HEK293 (cell line): ENCODE data around the gene KANK4.
"Not testable (repeated sequence)": the region's sequence is repeated elsewhere in the genome, so short reads cannot be mapped to it uniquely, and the experiment has no call there.

ENCODE experiments used
- CTCF ChIA-PET: fragments of 350-600 bp; formaldehyde crosslinking; extraction: SDS; loops from one replicate; lab custom pipeline; 2021; ENCODE audit warnings: antibody characterized with exemption; lab: Yijun Ruan, JAX
- POLR2A ChIA-PET: fragments of 300-600 bp; formaldehyde crosslinking; extraction: SDS; loops from one replicate; lab custom pipeline; 2020; ENCODE audit warnings: antibody characterized with exemption, inconsistent platforms; lab: Yijun Ruan, JAX
- H3K27ac ChIP-seq: fragments of 200-500 bp; sonication (Bioruptor generic); 2 replicates; pipeline ENCODE4 v1.5.1; 2014; ENCODE audit warnings: low read depth, low read length, control low read depth, inconsistent platforms; ENCODE audit errors: extremely low read depth
- H3K36me3 ChIP-seq, 2 experiments: fragments of 200-500 bp in 1 of 2; sonication (Bioruptor generic) in 1 of 2; 1 replicate in 1 of 2; 2 replicates in 1 of 2; pipeline ENCODE4 v1.5.1; 2014 to 2017; ENCODE audit warnings: inconsistent platforms in 2 of 2, low read length in 2 of 2; ENCODE audit not compliant: control insufficient read depth in 2 of 2, insufficient read depth in 1 of 2
- H3K4me1 ChIP-seq: fragments of 200-500 bp; sonication (Bioruptor generic); 2 replicates; pipeline ENCODE4 v1.5.1; 2014; ENCODE audit warnings: mild to moderate bottlenecking, low read length, inconsistent platforms; ENCODE audit not compliant: control insufficient read depth, insufficient read depth
- H3K4me3 ChIP-seq: 2 replicates; pipeline ENCODE4 v1.5.1; 2011; ENCODE audit warnings: low read depth, mild to moderate bottlenecking, control low read depth, low read length, moderate library complexity
- H3K9me3 ChIP-seq: fragments of 200-500 bp; sonication (Bioruptor generic); 2 replicates; pipeline ENCODE4 v1.5.1; 2014; ENCODE audit warnings: low read depth, low read length, inconsistent platforms; ENCODE audit not compliant: control insufficient read depth, insufficient read depth
- HIC1 ChIP-seq: fragments of 450-650 bp; formaldehyde crosslinking; IDR thresholded peaks from 2 replicates; pipeline ENCODE4 v1.5.1; 2016; ENCODE audit warnings: missing biosample characterization, missing genetic modification characterization
- YY2 ChIP-seq: fragments of 450-650 bp; formaldehyde crosslinking; IDR thresholded peaks from 2 replicates; pipeline ENCODE4 v1.5.1; 2016; ENCODE audit warnings: missing biosample characterization, missing genetic modification characterization
- ZBTB49 ChIP-seq: fragments of 450-650 bp; formaldehyde crosslinking; IDR thresholded peaks from 2 replicates; pipeline ENCODE4 v1.5.1; 2016; ENCODE audit warnings: missing biosample characterization, missing genetic modification characterization, low read depth
- ZNF133 ChIP-seq: fragments of 450-650 bp; formaldehyde crosslinking; IDR thresholded peaks from 2 replicates; pipeline ENCODE4 v1.5.1; 2016; ENCODE audit warnings: missing biosample characterization, missing genetic modification characterization
- ZNF239 ChIP-seq: fragments of 450-650 bp; formaldehyde crosslinking; IDR thresholded peaks from 2 replicates; pipeline ENCODE4 v1.5.1; 2016; ENCODE audit warnings: missing biosample characterization, missing genetic modification characterization
- ZNF350 ChIP-seq: fragments of 450-650 bp; formaldehyde crosslinking; IDR thresholded peaks from 2 replicates; pipeline ENCODE4 v1.5.0; 2017; ENCODE audit warnings: missing biosample characterization, mild to moderate bottlenecking, missing genetic modification characterization
- ZNF529 ChIP-seq: fragments of 450-650 bp; formaldehyde crosslinking; IDR thresholded peaks from 2 replicates; pipeline ENCODE4 v1.5.1; 2017; ENCODE audit warnings: missing genetic modification characterization, missing biosample characterization; ENCODE audit not compliant: insufficient replicate concordance
- ZNF629 ChIP-seq: fragments of 450-650 bp; formaldehyde crosslinking; IDR thresholded peaks from 2 replicates; pipeline ENCODE4 v1.5.1; 2017; ENCODE audit warnings: missing biosample characterization, missing genetic modification characterization
- ZNF658 ChIP-seq: fragments of 450-650 bp; formaldehyde crosslinking; IDR thresholded peaks from 2 replicates; pipeline ENCODE4; 2016; ENCODE audit warnings: missing biosample characterization, missing genetic modification characterization
- ZNF664 ChIP-seq: fragments of 450-650 bp; formaldehyde crosslinking; IDR thresholded peaks from 2 replicates; pipeline ENCODE4 v1.5.1; 2016; ENCODE audit warnings: missing biosample characterization, missing genetic modification characterization
- TF ChIP-seq, protein P1 (sequence below): fragments of 450-650 bp; formaldehyde crosslinking; conservative IDR thresholded peaks from 2 replicates; pipeline ENCODE4 v1.5.1; 2016; ENCODE audit warnings: low read depth, missing biosample characterization, missing genetic modification characterization
- TF ChIP-seq, protein P2 (sequence below): fragments of 450-650 bp; formaldehyde crosslinking; IDR thresholded peaks from 2 replicates; pipeline ENCODE4 v1.5.1; 2017; ENCODE audit warnings: missing biosample characterization, missing genetic modification characterization

KANK4 gene

DNA sequence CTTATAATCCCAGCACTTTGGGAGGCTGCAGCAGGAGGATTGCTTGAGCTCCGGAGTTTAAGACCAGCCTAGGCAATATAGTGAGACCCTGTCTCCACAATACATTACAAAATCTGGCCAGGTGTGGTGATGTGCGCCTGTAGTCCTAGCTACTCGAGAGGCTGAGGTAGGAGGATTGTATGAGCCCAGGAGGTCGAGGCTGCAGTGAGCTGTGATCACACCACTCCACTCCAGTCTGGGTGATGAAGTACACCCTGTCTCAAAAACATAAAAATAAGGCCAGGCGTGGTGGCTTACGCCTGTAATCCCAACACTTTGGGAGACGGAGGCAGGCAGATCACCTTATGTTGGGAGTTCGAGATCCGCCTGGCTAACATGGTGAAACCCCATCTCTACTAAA, 96.9 kb downstream of the KANK4 start (continued):
- TF ChIP-seq, protein P1, sequence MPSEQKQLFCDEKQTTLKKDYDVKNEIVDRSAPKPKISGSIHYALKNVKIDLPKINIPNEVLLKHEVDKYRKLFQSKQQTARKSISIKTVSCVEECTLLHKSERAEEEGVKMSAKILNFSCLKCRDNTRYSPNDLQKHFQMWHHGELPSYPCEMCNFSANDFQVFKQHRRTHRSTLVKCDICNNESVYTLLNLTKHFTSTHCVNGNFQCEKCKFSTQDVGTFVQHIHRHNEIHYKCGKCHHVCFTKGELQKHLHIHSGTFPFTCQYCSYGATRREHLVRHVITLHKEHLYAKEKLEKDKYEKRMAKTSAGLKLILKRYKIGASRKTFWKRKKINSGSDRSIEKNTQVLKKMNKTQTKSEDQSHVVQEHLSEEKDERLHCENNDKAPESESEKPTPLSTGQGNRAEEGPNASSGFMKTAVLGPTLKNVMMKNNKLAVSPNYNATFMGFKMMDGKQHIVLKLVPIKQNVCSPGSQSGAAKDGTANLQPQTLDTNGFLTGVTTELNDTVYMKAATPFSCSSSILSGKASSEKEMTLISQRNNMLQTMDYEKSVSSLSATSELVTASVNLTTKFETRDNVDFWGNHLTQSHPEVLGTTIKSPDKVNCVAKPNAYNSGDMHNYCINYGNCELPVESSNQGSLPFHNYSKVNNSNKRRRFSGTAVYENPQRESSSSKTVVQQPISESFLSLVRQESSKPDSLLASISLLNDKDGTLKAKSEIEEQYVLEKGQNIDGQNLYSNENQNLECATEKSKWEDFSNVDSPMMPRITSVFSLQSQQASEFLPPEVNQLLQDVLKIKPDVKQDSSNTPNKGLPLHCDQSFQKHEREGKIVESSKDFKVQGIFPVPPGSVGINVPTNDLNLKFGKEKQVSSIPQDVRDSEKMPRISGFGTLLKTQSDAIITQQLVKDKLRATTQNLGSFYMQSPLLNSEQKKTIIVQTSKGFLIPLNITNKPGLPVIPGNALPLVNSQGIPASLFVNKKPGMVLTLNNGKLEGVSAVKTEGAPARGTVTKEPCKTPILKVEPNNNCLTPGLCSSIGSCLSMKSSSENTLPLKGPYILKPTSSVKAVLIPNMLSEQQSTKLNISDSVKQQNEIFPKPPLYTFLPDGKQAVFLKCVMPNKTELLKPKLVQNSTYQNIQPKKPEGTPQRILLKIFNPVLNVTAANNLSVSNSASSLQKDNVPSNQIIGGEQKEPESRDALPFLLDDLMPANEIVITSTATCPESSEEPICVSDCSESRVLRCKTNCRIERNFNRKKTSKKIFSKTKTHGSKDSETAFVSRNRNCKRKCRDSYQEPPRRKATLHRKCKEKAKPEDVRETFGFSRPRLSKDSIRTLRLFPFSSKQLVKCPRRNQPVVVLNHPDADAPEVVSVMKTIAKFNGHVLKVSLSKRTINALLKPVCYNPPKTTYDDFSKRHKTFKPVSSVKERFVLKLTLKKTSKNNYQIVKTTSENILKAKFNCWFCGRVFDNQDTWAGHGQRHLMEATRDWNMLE (tag by site-specific recombination), result no peak
- TF ChIP-seq ZNF658 (tag by site-specific recombination), result no peak
- no peak for TF ChIP-seq ZNF629 (tag by site-specific recombination)

DNA sequence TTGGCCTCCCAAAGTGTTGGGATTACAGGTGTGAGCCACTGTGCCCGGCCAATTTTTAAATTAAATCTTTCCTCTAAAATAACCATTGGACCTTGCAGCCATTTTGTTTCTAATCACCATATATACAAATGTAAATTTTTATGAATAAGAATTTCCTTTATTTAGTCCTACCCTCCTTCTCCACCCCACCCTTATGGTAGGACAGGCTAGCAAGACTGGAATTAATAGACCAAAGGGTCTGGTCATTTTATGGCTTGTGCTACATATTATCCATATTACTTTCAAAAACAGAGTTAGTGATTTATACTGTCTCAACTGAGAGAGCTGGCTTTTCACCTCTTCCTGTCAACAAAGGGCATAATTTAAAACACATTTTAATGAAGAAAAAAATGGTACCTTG, 98.1 kb downstream of the KANK4 start:
- Histone ChIP-seq H3K9me3 (no peaks in the 10 kb centered on the region), H3K4me1 (no peaks in the 10 kb centered on the region), H3K36me3 (no peaks in the 10 kb centered on the region), H3K4me3 (no peak overlapping the region), H3K27ac (no peak overlapping the region)
- ChIA-PET POLR2A (interaction anchor here (0.7 kb wide), 1 partner anchor 1205 kb away, joined by 3 read pairs; no protein-coding TSS in a partner anchor), CTCF (no interaction called here)
- TF ChIP-seq ZNF350, result no peak
- TF ChIP-seq ZNF529, result no peak
- no peak for TF ChIP-seq ZBTB49 (tag by site-specific recombination)
- TF ChIP-seq ZNF133 (tag by site-specific recombination), result no peak
- TF ChIP-seq ZNF664 (tag by site-specific recombination), result no peak
- TF ChIP-seq ZNF239 (tag by site-specific recombination), result no peak
- TF ChIP-seq, protein P2, sequence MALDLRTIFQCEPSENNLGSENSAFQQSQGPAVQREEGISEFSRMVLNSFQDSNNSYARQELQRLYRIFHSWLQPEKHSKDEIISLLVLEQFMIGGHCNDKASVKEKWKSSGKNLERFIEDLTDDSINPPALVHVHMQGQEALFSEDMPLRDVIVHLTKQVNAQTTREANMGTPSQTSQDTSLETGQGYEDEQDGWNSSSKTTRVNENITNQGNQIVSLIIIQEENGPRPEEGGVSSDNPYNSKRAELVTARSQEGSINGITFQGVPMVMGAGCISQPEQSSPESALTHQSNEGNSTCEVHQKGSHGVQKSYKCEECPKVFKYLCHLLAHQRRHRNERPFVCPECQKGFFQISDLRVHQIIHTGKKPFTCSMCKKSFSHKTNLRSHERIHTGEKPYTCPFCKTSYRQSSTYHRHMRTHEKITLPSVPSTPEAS (tag by site-specific recombination), result no peak
- no peak for TF ChIP-seq YY2 (tag by site-specific recombination)

- H3K36me3 ChIP-seq, H3K4me3 ChIP-seq, H3K9me3 ChIP-seq, H3K4me1 ChIP-seq, CTCF ChIA-PET, H3K27ac ChIP-seq, POLR2A ChIA-PET: not testable (repeated sequence)
Measured at GRCh38 chr1:62220456-62220855, 98.8 kb downstream of the KANK4 start.

DNA sequence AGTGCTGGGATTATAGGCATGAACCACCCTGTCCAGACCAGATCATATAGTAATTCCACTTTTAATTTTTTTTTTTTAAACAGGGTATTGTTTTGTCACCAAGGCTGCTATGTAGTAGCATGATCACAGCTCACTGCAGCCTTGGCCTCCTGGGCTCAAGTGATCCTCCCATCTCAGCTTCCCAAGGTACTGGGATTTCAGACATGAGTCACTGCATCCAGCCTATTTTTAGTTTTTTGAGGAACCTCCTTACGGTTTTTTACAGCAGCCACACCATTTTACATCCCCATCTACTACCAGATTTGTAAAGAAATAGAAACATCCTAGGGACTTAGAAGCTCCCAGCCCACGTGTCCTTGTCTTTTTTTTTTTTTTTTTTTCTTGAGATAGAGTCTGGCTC, 100.6 kb downstream of the KANK4 start:
- TF ChIP-seq HIC1, result no peak
- H3K4me3 ChIP-seq, result no peak overlapping the region
- H3K36me3 ChIP-seq, result no peaks in the 10 kb centered on the region
- H3K4me1 ChIP-seq, result no peaks in the 10 kb centered on the region
- H3K9me3 ChIP-seq, result no peaks in the 10 kb centered on the region
- POLR2A ChIA-PET, result no interaction called here
- CTCF ChIA-PET, result interaction anchor here (1.0 kb wide), 1 partner anchor 83 kb away, joined by 3 read pairs; no protein-coding TSS in a partner anchor
- no peak overlapping the region for H3K27ac ChIP-seq
